Uterus (tissue), 4 donors: ENCODE results near the gene THEMIS. TPM values are rescaled to one million over a fixed set of nuclear protein-coding genes. Genes with fewer than 3 reads are reported as not detected.

Source experiments
- DNase-seq, 2 donors: peaks; one replicate each; pipeline ENCODE4 v3.0.0-alpha.2; 2019 to 2020
- H3K27ac ChIP-seq, 2 donors: fragments of 200-600 bp; sonication (generic); 1 replicate in 1 of 2; 2 replicates in 1 of 2; pipeline ENCODE4 v1.5.1; 2016 to 2018
- H3K27me3 ChIP-seq, 2 donors: fragments of 200-600 bp; sonication (generic); one replicate each; pipeline ENCODE4 v1.5.1; 2018 to 2019; ENCODE audit warnings: control low read depth in 1 of 2
- H3K36me3 ChIP-seq, 2 donors: fragments of 200-600 bp; sonication (generic); one replicate each; pipeline ENCODE4 v1.5.1; 2019; ENCODE audit warnings: control low read depth in 1 of 2
- H3K4me1 ChIP-seq, 2 donors: fragments of 200-600 bp; sonication (generic); one replicate each; pipeline ENCODE4 v1.5.1; 2018 to 2019; ENCODE audit warnings: control low read depth in 1 of 2
- H3K4me3 ChIP-seq, 2 donors: fragments of 200-600 bp; sonication (generic); 1 replicate in 1 of 2; 2 replicates in 1 of 2; pipeline ENCODE4 v1.5.1; 2018 to 2019; ENCODE audit warnings: mild to moderate bottlenecking in 1 of 2
- H3K9me3 ChIP-seq, 2 donors: fragments of 200-600 bp; sonication (generic); one replicate each; pipeline ENCODE4 v1.5.1; 2019; ENCODE audit warnings: control low read depth in 1 of 2
- CTCF ChIP-seq, 4 experiments: fragments of 200-600 bp in 2 of 4; fragments of 450-650 bp in 2 of 4; sonication (generic) in 2 of 4; IDR thresholded peaks; one replicate each; pipeline ENCODE4 v1.5.1; 2016 to 2019; ENCODE audit warnings: antibody characterized with exemption in 4 of 4, mild to moderate bottlenecking in 2 of 4, moderate library complexity in 1 of 4
- POLR2A ChIP-seq, 2 donors: fragments of 450-650 bp; IDR thresholded peaks; one replicate each; pipeline ENCODE4 v1.6.1; 2016; ENCODE audit warnings: antibody characterized with exemption in 2 of 2, mild to moderate bottlenecking in 1 of 2, moderate library complexity in 1 of 2
- intact Hi-C: fragments of 100-400 bp; cut with DNase I; formaldehyde crosslinking; loops from one replicate; pipeline ENCODE4 v1.15.1; 2023; ENCODE audit warnings: low total_unique reads
- total RNA-seq, 4 donors: library from RNA; depleted of rRNA in 3 of 4; stranded (reverse); fragments of >200 nt in 3 of 4; gene quantifications; one replicate each; pipeline versions ENCODE4 v1.1.0 to v1.2.4, GENCODE V29; 2014 to 2023
- donor health status: DM: yes; HTN: yes; CAD: no.

Gene THEMIS
- total RNA-seq, 4 donors from 2014 or later: 0.21 to 1.6 (median 0.59) TPM; not detected in 1

- intact Hi-C loops: no loop called here
- no peaks in the 10 kb centered on the region for H3K4me1 ChIP-seq
- no peak for DNase-seq
- no peaks in the 10 kb centered on the region for H3K27me3 ChIP-seq
- no peak overlapping the region for H3K27ac ChIP-seq
- TF ChIP-seq POLR2A (IDR thresholded peaks at IDR 0.05): no peak
- TF ChIP-seq CTCF (IDR thresholded peaks at IDR 0.05): no peak
- H3K36me3 ChIP-seq: no peaks in the 10 kb centered on the region
- no peak overlapping the region for H3K4me3 ChIP-seq
- H3K9me3 ChIP-seq: no peaks in the 10 kb centered on the region
Measured at GRCh38 chr6:127727260-127727953, 173.5 kb downstream of the THEMIS start.

DNA sequence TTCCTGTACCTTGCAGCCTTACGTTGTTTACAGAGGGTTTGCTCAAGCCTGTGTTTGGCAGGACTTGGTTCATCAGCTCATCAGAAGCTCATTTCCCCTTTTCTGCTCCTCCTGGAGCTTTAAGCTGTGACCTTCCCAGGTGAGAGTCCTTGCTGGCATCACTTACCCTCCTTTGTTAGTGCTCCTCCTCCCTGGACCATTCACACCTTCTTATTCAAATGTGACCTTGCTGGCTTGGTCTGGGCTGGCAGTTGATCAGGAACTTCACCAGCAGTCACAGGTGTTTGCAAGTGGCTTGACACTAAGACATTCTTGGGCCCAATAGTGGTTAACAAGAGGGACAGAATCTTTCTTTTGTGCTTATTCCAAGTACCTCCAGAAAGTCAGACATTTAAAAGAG is 175.0 kb downstream of the THEMIS start:
- H3K4me1 ChIP-seq: no peaks in the 10 kb centered on the region
- H3K9me3 ChIP-seq: no peaks in the 10 kb centered on the region
- no peak overlapping the region for H3K4me3 ChIP-seq
- intact Hi-C loops: no loop called here
- DNase-seq: no peak
- H3K36me3 ChIP-seq: no peaks in the 10 kb centered on the region
- no peak overlapping the region for H3K27ac ChIP-seq
- no peaks in the 10 kb centered on the region for H3K27me3 ChIP-seq
- TF ChIP-seq CTCF (IDR thresholded peaks at IDR 0.05): no peak
- no peak for TF ChIP-seq POLR2A (IDR thresholded peaks at IDR 0.05)

GRCh38 chr6:127718694-127719093 is 182.2 kb downstream of the THEMIS start:
- no peak overlapping the region for H3K4me3 ChIP-seq
- H3K27ac ChIP-seq: no peak overlapping the region
- no peak for TF ChIP-seq CTCF (IDR thresholded peaks at IDR 0.05)
- no peaks in the 10 kb centered on the region for H3K4me1 ChIP-seq
- intact Hi-C loops: no loop called here
- no peaks in the 10 kb centered on the region for H3K9me3 ChIP-seq
- DNase-seq: no peak
- no peaks in the 10 kb centered on the region for H3K36me3 ChIP-seq
- H3K27me3 ChIP-seq: no peaks in the 10 kb centered on the region

DNA sequence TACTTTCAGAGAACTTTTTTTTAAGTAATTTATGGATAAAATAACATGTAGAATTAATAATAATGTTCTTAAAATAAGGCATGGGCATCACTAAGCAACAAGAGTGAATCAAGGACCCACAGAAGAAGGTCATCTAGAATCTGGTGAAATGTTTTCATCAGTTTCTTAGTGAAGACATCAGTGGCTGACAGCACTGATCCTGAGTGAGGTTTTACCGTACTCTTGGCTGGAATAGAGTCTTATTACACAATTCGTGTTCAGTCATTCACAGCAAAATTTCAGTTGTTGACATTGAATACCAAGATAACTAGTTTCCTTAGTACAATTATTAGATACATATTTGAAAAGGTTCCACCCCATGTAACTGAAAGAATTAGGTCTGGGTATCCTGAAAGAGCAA is 183.5 kb downstream of the THEMIS start:
- Histone ChIP-seq H3K4me3 (no peak overlapping the region), H3K4me1 (no peaks in the 10 kb centered on the region), H3K27me3 (no peaks in the 10 kb centered on the region), H3K9me3 (no peaks in the 10 kb centered on the region), H3K27ac (no peak overlapping the region), H3K36me3 (no peaks in the 10 kb centered on the region)
- TF ChIP-seq CTCF (IDR thresholded peaks at IDR 0.05) (no peak), POLR2A (IDR thresholded peaks at IDR 0.05) (no peak)
- intact Hi-C loops: no loop called here
- DNase-seq: no peak

- Histone ChIP-seq H3K36me3 (no peaks in the 10 kb centered on the region), H3K4me1 (no peaks in the 10 kb centered on the region), H3K27ac (no peak overlapping the region), H3K9me3 (no peaks in the 10 kb centered on the region), H3K4me3 (no peak overlapping the region), H3K27me3 (no peaks in the 10 kb centered on the region)
- TF ChIP-seq POLR2A (IDR thresholded peaks at IDR 0.05) (no peak), CTCF (IDR thresholded peaks at IDR 0.05) (no peak)
- no peak for DNase-seq
- intact Hi-C loops: no loop called here
Measured at GRCh38 chr6:127716465-127716864, 184.4 kb downstream of the THEMIS start.
